MM.1S (cell line): ENCODE results near the gene MYMK.

Experiments used
- CTCF ChIP-seq: fragments of 300-600 bp; sonication (generic); IDR thresholded peaks from 2 replicates; pipeline ENCODE4 v1.5.1; 2016; ENCODE audit warnings: antibody characterized with exemption, low read length, mixed read lengths
- EZH2phosphoT487 ChIP-seq: fragments of 300-600 bp; sonication (generic); IDR thresholded peaks from 2 replicates; pipeline ENCODE4 v1.6.1; 2018; ENCODE audit warnings: antibody characterized with exemption, low read length

GRCh38 chr9:133569891-133570690 lies 45.3 kb upstream of the MYMK start:
- TF ChIP-seq CTCF (no peak), EZH2phosphoT487 (no peak)
